NOMO-1 treated with DMSO at 0.1 percent for 48 hours (cell line): ENCODE measurements around the gene ACOT12.

Source experiments
- DNase-seq: peaks from one replicate; lab custom pipeline; 2025; ENCODE audit not compliant: unreplicated experiment; lab: John Stamatoyannopoulos, UW

Gene ACOT12

DNA sequence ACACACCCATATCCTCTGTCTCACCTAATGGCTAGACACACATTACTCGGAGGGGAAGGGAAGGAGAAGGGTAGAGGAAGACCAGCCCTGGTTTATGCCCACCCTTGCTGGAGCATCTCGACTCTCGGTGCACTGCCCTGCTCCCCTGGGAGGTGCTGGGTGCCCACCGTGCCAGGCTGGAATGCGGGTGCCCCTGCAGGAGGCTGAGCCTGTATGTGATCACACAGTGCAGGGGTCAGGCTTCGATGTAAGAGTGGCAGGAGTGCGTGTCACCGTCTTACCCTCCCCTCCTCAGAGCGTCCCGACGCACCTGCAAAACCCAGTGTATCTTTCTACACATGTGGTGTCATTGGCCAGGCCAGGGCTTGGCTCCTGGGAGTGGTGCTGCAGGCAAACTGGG lies 7.3 kb upstream of the ACOT12 start:
- no peak for DNase-seq

- DNase-seq = peak; percentile 17
These were observed 6.4 kb upstream of the ACOT12 start for GRCh38 chr5:81400375-81400774.

DNA sequence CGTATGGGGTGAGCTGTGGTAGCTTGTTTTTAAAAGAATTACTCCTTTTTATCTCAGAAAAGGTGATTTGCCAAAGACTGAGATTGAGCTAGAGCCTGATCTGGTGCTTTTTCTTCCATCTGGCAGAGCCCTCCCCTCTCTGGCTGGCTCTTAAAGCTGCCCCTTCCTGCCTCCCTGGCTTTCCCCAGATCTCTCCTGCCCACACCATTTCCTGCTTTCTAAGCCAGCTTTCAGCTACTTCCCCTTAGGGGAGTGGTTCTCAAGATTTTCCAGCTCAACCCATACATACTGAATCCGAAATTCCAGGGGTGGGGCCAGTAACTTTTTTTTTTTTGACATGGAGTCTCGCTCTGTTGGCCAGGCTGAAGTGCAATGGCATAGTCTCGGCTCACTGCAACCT lies 4.8 kb upstream of the ACOT12 start:
- no peak for DNase-seq

GRCh38 chr5:81397176-81397575 lies 3.2 kb upstream of the ACOT12 start:
- DNase-seq = no peak

- no peak for DNase-seq
These were observed 1.3 kb upstream of the ACOT12 start for GRCh38 chr5:81395262-81395661.

- DNase-seq = no peak
These were observed 528 bp downstream of the ACOT12 start for GRCh38 chr5:81393430-81393782.

DNA sequence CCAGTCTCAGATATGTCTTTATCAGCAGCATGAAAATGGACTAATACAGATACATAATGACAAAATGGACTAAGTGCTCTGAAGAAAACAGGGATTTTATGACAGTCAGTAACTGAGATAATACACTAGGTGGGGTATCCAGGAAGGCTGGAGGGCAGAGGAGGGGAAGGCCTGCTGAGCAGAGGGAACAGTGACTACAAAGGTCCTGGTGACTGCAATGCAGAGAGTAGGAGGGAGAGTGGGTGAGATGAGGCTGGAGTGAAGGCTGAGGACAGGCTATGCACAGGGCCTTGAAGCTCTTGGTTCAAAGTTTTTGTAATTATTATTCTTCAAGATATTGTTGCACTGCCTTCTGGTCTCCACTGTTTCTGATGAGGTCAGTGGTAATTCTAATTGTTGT lies 4.9 kb downstream of the ACOT12 start:
- no peak for DNase-seq

- DNase-seq = no peak
These were observed 5.8 kb downstream of the ACOT12 start for GRCh38 chr5:81388169-81388568.

GRCh38 chr5:81383867-81384266 lies 10.1 kb downstream of the ACOT12 start:
- DNase-seq = no peak

GRCh38 chr5:81371354-81371876 lies 22.5 kb downstream of the ACOT12 start:
- DNase-seq = no peak

- no peak for DNase-seq
These were observed 23.0 kb downstream of the ACOT12 start for GRCh38 chr5:81370912-81371311.

DNA sequence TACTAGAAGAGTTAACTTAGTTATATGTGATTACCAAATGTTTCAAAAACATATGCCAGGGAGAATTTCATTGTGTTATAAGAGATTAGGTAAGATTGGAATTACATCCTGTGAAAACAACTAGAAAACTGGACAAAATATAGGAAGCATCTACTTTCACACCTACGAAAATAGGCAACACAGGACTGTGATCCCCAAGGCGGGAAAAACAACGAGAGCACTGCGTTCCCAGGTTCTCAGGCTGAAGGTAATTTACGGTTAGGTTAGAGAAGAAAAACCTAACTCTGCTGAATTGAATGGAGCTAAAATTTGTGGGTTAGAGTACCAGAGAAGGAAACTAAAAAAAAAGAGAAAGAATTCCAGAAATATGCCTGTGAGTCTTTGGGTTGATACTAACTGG lies 28.4 kb downstream of the ACOT12 start:
- no peak for DNase-seq

DNA sequence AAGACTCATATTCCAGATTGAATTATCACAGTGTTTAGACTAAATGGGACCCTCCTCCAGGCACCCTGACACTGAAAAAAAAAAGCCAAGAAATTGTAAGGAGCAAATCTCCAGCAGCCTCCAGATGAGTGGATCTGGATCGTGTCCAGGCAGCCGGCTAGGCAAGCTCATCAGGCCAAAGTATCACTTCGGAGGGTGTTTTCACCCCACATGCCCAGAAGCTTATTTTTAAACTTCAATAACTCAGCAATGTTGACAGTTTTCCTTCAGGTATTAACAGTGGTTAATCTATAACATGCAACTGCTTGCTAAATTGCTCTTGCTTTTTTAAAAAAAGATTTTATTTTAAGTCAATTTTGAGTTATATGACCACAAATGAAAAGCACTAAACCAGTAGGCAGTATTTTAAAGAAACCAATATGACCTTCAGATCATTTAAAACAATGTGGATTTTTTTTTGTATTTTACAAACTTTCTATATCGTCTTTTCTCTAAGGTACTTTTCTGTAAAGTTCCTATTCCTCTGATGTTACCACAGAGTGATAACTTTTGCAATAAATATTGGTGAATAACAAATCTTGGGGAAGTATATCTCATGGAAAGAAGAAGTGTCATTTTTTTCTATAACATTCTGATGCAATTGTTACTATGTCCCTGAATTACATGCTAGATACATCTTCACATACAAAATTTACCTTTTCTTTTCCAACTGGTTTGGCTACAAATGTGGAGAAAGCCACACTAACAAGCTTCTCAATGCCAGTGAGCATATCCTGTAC lies 30.7 kb downstream of the ACOT12 start:
- peak; percentile 67 for DNase-seq

DNA sequence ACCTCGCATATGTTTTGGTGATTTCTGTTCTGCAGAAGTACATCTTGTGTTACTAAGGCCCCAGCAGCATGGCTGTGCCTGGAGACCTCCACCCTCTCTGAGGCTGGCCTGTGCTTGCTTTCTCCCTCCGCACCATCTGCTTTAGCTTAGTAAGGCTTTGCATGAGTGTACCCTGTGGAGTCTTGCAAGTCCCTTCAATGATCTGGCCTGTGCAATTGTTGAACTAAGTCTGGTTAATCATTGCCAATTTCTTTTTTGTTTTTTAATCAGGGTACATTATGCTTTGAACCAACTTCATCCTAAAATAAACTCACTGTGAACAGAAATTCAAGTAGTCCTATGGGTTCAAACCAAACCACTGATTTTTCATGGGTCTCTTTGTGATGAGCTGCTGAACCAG lies 32.3 kb downstream of the ACOT12 start:
- DNase-seq = no peak

DNA sequence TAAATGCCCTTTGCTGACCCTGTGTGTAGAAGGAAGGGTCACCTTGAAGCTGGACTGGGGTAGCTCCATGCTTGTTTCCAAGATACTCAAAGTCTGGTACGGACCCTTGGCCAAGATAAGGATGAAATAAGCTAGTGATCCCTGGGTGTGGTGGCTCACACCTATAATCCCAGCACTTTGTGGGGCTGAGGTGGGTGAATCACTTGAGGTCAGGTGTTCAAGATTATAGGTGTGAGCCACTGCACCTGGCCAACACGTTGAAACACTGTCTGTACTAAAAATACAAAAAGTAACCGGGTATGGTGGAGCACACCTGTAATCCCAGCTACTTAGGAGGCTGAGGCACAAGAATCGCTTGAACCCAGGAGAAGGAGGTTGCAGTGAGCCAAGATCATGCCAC lies 33.3 kb downstream of the ACOT12 start:
- DNase-seq = no peak

DNA sequence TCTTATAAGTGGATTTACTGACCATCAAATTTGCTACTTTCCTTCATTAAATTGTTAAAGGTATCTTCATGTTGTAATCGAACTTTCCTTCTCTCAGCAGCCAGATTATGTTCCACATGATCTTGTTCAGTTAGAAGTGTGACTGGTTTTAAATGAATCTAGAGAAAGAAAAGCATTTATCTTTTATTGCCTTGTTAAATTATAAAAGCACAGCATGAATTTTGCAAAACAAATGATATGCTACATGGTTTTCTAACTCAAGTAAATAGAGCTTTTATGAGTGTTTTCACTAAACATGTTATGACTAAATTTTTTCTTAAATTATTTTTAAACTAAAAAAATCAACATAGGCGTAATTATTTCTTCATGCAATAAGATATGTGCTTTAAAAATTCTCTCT lies 34.1 kb downstream of the ACOT12 start:
- DNase-seq = no peak

GRCh38 chr5:81359108-81359507 lies 34.8 kb downstream of the ACOT12 start:
- DNase-seq = no peak

DNA sequence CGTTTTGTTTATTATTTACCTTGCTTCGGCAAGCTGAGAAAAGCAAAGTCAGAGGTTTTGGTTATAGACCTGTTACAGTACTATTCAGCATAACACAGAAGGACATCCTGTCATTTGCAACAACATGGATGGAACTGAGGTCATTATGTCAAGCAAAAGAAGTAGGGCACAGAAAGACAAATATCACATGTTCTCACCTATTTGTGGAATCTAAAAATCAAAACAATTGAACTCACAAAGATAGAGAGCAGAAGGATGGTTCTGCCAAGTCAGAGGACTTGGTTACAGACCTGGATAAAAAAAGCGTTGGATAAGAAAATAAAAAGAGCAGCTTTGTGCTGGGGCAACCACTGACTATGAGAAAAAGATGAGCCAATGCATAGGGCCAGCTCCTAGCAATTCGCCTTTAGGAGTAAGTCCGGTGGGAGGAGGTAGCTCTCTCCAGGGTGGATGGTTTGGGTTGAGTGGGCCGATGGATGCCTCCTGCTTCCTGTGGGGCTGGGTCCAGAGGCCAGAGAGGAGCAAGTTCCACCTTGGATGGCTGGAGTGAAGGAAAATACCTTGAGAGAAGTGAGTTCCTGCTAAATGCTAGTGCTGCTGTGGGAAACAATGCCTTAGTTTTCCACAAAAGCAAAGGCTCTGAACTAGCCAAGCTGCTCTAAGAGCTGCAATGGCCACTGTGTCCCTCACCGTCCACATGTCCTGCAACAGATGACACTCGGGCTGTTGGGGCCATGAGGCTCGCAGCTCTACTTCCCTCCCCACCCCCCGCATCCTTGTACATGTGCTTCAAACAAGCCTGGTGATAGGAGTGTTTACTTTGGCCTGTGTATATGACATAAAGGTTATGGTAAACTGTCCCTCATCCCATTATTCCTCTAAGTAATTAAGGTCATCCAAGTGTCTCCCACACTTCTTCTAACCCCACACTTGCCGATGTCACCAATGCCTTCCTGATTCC lies 38.4 kb downstream of the ACOT12 start:
- DNase-seq = no peak

DNA sequence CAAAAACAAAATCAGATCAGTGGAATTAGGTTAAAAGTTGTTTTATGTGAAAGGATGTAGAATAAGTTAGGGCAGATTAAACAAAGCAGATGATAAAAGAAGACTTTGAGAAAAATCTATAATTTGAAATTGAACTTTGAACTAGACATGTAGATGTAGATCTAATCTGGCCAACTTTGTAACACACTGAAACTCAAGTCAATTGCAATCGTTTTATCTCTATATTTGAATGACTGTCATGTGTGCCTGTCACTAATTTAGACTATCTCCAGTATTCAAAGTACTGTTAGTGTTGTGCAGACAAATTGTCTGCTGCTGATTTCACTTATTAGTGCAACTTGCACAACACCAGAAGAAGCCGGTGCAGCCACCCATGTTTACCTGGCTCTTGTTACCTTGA lies 39.8 kb downstream of the ACOT12 start:
- no peak for DNase-seq

DNA sequence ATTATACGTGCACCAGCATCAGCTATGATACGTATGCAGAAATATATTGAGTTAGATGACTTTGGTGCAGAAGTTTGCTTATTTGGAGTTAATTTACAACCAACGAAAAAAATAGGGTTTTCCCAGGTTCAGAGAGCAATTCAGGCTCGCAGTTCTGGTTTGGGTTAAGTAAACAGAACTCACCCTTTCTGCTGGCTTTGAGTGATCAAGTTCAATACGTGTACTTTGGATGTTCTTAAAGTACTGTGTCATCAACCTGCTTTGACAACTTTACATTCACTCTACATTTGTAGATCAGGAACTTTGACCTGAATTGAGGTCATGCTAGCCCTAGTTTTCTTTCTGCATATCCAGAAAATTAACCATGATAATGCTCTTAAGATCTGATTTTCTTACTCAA lies 40.7 kb downstream of the ACOT12 start:
- DNase-seq = no peak

DNA sequence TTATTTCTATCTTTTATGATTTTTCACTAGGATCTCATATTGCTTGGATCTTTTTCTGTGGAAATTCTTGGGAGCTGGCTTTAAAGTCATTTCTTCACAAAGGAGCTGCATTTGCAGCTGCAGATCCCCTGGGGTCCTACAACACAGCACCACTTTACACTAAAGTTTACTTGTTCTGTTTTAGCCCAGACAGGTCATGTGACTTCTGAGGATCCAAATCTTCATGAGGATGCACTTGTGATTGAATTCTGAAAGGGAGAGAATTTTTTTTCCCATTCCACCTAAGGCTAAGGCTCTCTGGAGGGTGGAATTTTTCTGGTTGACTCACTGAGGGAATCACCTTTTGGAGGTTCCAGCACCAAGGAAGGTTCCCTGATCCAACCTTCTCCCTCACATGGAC lies 43.4 kb downstream of the ACOT12 start:
- no peak for DNase-seq

GRCh38 chr5:81349161-81349560 lies 44.8 kb downstream of the ACOT12 start:
- no peak for DNase-seq
